Measurements from ENCODE around the gene CACNA2D2.
A peak's percentile ranks its signal among the peaks of the same experiment; 100 is the strongest.

Gene CACNA2D2

DNA sequence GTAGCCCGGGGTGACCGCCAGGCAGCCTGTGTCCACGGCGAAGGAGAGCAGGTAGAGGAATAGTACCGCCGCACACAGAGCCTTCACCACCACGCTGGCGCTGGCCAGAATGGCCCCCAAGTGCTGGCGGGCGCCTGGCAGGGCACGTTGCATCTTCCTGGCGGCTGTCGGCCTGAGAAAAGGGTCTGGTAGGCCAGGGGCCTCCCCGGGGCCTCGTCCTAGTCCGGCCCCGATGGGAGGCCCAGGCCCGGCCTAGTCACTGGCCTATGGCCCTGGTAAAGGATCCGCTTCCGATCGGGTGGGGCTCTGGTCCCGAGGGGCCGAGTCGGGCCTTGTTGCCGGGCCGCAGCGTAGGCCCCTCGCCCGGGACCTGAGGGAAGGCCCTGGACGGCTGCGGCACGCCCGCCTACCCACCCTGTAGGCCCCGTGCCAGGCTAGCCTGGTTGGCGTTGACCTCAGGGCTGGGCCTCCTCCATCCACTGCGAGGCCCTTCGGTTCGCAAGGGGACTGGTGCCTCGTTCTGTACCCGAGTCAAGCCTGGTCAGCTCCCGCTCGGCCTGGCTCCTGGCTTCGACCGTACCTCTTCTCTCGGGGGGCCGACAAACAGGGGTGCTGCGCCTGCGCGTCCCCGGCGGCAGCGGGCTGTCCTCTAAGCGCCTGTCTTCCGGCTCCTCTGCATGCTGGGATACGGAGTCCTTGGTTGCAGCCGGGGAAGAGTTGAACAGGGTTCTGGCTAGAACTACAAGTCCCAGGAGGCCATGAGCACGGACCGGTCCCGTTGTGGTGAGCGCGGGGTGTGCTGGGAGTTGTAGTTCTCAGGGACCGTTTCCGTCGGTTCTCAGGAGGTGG is 144.3 kb downstream of the CACNA2D2 start, which contains the start of gene TMEM115:
Gene TMEM115, minus strand, starts transcription at position 611 of the 849 bp plus-strand sequence. Its CDS starts 458 bp downstream, at position 153.
- peak; percentile 99 for DNase-seq

DNA sequence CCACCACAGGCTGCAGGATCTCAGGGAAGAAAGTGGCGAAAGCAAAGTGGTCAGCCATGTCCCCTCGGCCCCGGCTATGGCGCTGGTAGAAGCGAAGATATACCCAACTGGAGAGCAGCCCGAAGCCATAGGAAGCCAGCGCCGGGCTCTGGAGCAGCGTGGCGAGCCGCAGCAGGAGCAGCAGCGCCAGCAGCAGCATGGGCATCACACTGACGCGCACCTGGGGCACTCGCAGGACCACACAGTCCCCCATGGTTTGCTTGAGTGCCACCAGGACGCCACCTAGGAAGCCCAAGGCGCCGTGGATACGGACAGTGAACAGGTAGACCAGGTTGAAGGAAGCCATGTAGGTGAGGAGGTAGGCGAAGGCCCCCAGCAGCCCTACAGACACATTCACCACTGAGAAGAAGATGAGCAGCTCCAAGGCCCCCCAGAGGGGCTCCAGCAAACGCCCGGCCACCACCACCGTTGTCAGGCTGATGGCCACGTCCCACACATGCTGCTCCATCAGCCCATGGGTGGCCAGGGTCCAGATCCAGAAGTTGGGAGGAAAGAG is 145.0 kb downstream of the CACNA2D2 start:
- DNase-seq: no peak

DNA sequence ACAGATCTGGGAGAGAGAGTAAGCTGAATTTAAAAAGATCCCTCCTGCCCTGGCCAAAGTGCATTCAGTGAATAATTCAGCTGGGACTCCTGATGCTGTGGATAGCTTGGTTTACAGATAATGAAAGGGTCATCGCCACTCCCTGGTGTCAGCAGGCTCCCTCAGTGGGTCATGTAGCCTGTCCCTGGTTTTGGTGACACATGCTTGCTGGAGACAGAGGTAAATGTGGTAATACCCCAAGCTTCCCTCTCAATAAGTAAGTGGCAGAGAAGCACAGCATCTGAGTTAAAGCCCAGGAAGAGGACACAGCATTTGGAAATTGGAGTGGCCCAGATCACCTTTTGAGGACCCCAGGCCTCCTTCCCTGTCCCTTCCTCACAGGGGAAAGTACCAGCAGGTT is 146.0 kb downstream of the CACNA2D2 start:
- DNase-seq: no peak

DNA sequence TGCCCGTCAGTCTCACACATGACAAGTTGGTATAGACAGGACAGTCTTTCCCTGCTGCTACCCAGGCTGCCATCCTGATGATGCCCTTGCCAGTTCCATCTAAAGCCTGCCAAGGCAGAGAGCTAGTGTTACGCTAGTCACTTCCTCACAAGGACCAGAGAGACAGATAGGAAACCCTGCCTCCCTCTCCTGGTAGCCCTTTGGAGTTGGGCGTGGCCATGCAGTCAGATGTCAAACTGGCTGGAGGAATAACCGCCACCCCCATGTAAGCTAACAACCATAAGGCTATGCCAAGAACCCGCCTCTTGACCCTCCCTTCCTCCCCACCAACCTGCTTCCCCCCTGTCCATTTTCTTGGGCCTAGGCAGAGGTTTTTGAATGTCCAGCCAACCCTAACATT is 146.9 kb downstream of the CACNA2D2 start:
- DNase-seq: no peak

DNA sequence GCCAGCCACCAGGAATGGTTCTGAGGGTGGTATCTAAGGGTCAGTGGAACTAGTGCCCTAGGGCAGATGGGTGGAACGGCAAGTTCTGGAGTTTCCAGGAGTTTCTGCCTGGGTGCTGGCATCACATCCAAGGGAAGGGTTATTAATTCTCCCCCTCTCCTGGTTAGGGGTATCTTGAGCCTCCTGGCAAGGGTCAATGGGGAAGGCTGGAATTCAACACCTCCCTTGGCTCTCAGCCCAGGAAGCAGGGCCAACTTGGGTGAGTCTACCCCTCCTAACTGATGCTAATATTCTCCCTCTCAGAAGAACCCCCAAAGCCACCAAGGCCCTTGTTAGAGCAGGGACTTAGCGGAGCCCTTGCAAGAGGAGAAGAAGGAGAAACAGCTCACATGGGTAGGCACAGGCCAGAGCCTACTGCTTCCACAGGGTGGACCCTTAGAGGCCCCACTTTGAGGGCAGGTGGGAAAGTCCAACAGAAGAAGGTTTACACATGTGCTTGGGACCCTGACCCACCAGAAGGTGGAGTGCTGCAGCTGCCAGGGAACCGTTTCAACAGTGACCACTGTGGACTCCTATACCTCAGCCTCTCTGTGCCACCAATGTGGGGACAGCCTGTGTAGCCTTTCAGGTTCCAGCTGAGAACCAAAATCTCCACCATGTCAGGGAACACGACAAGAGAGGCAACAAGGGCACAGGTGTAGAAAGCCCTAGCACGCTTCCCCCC is 147.4 kb downstream of the CACNA2D2 start:
- DNase-seq: no peak

DNA sequence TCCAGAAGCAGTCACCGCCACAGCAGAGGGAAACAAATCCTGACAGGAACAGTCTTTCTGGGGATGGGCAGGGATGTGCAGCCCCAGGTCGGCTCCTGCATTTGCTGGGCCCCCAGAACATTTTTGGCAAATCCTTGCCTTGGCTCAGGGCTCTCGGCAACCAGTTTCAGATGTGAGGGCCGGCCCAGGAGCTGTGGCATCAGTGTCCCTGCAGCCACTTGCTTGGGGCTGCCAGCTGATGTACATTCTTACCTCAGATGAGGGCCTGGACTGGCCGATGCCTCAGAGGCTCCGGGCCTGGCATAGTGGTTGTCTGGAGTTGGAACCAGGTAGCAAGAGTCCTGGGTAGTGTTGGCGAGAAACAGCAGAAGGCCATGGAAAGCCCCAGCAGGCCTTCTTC is 148.6 kb downstream of the CACNA2D2 start:
- DNase-seq: no peak

DNA sequence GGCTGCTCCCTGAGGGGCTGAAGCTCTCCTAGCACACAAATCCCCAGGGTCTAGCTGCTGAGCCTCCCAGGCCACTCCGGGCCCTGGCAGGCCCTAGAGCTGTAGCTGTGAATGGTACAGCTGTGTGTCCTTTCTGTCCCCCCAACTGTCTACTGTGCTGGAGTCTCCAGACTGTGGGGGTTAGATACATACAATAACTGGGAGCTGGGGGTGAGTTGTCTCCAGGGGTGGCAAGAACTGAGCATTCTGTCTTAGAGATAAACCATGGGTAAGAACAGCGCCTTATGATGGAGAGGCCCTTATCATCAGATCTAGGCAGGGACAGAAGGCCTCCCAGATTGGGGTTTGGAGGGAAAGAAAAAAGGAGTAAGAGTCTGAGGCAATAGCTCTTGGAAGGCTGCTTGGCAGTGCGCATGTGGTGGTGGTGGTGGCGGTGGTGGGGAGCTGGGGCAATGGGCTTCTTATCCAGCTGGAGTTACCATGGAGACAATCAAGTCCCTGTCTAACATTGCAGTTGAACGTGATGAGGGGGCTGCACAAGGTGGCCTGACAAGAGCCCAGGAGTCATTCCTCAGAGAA is 149.2 kb downstream of the CACNA2D2 start:
- DNase-seq: no peak

DNA sequence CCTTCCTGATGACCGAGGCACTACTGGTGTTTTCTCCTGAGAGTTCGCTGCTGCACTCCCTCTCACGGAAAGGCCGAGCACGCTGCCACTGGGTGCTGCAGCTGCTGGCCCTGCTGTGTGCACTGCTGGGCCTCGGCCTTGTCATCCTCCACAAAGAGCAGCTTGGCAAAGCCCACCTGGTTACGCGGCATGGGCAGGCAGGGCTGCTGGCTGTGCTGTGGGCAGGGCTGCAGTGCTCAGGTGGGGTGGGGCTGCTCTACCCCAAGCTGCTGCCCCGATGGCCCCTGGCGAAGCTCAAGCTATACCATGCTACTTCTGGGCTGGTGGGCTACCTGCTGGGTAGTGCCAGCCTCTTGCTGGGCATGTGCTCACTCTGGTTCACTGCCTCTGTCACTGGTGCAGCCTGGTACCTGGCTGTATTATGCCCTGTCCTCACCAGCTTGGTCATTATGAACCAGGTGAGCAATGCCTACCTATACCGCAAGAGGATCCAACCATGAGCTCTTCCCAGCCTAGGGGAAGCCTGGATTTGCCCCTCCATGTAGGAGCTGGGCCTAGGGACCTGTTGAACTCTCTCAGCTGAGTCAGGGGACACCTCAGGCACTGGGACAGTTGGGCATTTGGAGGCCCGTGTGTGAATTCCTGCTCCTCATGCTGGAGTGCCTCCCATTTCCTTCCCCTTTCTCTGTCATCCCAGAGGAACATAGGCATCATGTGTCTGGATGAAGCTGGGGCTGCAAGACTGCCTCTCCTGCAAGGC is 150.0 kb downstream of the CACNA2D2 start:
- DNase-seq: no peak

DNA sequence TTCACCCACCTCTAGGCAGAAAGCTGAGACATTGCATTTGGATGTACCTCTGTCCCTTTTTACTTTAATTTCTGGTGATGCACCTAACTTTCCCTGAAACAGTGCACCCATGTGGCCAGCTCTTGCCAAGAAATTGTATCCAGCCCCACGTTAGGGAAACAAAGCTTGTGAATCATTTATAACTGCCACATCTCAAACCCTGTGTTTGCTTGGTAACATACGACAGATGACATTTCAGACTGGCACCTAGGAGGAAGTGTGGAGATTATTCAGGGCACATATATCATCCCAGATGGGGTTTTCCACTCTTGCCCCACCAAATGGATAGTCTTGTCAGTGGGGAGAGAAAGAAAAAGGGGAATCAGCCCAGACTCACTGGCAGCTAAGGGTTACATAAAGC is 150.7 kb downstream of the CACNA2D2 start:
- DNase-seq: no peak

DNA sequence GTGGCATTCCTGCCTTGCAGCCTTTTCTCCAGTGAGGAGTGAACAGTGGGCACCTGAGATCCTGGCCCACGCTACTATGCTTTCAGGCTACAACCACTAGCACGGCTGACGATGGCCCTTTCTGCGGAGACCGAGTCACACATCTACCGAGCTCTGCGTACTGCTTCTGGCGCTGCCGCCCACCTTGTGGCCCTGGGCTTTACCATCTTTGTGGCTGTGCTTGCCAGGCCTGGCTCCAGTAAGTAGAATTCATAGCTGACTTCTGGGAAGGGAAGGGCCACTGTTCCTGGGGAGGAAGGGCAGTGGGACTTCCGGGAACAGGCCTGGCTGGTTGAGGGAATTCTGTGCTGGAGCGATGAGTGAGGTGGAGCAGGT is 152.1 kb downstream of the CACNA2D2 start:
- DNase-seq: no peak

DNA sequence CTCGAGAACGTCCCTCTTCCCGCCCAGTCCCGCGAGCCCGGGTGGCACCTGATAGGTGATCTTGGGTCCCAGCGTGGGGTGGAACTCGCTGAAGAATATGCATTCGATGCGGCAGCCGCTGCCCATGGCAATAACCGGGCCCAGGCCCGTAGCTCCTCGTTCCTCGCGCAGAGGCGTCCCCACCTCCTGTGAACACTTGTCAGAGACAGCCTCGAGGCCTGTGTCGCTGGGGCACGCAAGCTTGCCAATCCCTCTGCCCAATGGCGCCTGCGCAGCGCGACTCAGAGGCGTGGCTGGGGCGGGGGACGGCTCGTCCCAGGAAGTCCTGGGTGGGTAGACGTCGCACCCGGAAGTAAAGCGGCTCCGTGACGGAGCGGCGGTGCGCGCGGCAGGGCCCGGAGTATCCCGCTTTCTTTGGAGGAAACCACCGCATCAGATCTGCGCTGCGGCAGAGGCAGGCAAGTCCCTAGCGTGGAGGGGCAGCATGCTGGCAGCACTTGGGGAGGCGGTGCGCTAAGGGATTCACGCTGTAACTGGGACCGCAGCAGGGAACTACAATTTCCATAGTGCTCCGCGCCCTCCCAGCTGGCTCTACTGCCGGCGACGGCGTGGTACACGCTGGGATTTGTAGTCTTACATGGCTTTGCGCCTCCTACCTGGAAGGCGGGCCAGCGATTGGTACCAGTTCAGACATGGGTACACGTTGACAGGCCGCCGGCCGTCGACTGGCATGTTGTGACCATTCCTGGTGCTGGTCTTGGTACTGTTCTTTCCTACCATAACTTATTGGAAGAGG is 152.7 kb downstream of the CACNA2D2 start, which contains the start of the genes CYB561D2 and NPRL2:
Gene CYB561D2, plus strand, starts transcription at position 336 of the 796 bp plus-strand sequence. CDS start 572 bp downstream, outside the sequence.
Gene NPRL2, minus strand, starts transcription at position 249 of the 796 bp plus-strand sequence. Its CDS starts 123 bp downstream, at position 126.
- DNase-seq: peak; percentile 98

DNA sequence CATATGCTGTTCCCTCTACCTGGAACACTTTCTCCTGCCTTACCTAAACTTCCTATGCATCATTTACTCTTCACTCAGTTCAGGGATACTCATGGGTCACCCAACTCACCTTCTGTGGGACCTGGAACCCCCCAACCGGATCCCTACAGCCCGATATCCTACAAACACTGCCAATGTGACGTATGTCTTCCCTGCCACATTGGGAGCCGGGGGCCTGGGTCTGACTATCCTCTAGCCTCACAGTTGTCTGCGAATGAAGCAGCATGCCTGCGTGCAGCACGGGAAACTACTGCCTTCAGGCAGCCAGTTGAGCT is 153.3 kb downstream of the CACNA2D2 start:
- no peak for DNase-seq

DNA sequence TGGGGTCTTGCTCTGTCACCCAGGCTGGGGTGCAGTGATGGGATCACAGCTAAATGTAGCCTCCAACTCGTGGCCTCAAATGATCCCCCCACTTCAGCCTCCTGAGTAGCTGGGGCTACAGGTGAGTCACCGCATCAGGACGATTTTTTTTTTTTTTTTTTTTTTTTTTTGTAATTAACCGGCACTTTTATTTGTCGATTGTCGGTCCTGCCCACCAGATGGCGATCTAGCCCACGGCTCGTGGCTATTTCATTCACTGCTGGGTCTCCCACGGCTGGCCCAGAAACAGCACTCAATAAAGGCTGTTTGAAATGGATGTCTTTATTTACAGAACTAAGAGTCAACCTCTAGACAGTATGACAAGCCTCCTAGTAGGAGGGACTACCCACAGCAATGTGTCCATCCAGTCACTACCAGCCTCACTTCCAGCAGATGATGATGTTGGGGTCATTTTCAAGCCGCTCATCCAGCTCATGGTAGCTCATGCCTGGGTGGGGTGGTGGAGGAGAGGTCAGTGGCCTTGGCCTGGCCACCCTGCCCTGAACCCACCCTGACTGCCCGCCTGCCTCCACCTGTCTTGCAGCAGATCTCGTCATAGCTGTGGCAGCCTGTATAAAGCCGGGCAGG is 156.1 kb downstream of the CACNA2D2 start:
- peak; percentile 89 for DNase-seq

DNA sequence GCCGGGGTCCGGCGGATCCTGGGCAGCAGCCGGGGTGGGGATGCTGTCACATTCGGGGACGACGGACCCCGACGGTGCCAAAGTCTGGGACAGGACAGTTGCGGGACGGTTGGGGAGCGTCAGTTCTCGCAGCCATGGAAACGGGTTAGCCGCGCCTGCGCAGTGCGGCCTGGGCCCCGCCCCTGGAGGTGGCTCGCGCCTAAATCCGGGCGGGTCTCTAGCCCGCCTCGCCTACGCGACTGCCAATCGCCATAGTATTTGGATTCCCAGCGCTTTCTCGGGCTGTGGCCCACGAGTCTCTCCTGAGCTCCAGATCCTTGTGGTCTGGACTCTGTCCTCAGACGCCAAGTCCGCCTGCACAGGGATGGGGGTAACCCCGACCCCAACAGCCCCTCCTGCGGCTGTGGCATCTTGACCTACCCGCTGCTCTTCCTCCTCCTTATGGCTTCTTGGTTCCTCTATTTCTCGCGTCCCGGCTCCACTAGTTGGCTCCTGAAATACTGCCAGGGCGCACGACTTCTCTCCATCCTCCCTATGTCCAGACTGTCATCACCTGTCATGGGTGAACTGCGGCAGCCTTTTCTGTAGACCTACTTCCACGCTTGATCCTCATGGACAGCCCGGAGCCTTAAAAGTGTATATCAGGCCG is 157.7 kb downstream of the CACNA2D2 start, which contains the start of gene ZMYND10:
Gene ZMYND10, minus strand, starts transcription at position 147 of the 649 bp plus-strand sequence. CDS start 153 bp downstream, outside the sequence.
- peak; percentile 79 for DNase-seq

DNA sequence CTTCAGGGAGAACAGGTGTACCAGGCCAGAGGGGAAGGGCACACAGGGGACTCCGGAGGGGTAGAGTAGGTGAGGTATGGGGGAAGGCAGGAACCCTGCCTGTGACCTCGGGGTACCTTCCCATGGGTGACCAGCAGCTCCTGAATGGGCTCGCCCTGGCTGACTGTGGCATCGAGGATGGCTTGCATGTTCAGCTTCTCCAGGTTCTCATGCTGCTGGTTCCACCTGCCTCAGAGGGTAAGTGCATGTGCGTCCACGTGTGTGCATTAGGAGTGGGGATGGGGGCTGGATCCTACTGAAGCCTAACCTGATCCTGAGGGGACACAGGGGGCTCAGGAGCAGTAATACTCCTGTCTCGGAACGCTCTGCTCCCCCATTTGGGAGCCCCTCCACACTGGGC is 158.4 kb downstream of the CACNA2D2 start:
- no peak for DNase-seq

DNA sequence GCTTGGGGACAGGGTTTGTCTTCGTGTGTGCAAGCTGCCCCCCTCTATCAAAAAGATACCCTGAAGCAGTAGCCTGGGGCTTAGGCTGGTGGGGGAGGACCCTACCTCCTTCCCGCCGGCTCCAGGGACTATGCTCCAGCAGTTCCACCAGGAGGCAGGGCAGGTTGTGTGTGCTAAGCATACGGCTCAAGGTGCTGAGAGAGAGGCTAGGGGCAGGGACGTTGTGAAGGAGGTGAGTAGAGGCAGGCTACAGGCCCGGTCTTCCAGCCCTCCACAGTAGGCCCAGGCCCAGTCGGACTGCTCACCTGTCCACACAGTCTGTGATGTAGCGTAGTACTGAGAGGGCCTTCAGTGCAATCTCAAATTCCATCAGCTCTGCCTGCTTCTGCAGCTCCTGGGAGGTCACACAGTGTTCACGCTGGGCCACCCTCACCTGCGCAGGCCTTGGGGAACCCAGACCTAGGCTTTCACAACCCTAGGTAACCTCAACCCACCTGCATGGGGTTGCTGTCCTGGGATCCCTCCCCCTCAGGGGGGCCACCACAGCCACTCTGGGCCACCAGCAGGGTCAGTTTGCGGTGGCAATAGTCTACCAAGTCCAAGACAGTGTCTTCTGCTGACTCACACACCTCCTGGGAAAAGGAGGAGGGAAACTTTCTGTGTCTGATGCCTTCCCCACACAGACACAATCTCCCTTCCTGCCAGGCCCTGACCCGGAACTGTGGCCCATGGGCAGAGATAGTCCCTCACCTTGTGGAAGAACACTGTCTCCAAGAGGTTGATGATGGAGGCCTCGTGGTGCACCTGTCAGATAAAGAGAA is 160.4 kb downstream of the CACNA2D2 start:
- DNase-seq: no peak

DNA sequence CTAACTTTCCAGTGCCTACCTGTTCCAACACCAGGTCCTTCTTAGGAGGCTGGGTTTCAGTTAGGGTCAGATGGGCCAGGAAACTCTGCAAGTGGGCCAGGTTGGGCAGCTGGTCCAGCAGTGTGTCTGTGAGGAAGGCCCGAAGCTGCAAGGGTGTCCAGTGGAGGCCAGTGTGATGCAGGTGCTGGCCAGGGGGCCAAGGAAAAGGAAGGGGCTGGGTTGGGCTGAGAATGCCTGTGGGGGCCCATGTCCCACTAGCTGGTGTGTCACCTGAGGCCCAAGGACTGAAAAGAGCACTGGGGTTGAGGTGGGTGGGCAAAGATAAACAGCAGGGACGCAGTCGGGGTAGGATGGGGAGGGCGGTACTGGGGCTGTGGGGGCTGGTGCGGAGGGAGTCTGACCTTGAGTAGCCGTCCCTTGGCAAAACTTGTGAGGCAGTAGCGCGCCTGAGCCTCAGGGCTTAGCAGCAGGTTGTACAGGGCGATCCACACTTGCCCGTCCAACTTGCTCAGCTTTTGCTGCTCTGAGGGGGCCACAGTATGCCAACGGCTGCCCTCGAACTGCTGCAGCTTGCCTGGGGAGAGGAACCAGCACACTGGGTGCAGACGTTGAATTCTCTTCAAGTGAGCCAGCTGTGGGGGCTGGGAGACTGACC is 161.3 kb downstream of the CACNA2D2 start:
- DNase-seq: no peak

DNA sequence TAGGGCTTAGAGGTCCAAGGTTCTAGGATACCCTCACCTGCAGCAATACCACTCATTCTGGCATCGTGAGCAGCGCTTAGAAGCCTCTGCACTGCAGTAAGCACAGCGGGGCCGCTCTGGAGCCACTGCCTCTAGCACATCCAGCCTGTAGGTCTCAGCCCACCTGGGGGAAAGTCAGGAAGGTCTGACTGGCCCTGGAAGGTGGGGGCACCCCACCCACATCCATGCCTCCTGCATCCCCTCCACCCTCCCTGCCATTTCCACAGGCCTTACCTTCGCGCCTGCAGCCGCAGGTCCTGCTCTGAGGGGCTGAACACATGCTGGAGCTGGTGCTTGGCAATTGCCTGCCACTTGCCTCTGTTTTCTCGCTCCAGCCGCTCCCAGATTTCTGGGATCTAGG is 161.9 kb downstream of the CACNA2D2 start:
- no peak for DNase-seq
